ENCODE data around the gene FSTL3.

DNA sequence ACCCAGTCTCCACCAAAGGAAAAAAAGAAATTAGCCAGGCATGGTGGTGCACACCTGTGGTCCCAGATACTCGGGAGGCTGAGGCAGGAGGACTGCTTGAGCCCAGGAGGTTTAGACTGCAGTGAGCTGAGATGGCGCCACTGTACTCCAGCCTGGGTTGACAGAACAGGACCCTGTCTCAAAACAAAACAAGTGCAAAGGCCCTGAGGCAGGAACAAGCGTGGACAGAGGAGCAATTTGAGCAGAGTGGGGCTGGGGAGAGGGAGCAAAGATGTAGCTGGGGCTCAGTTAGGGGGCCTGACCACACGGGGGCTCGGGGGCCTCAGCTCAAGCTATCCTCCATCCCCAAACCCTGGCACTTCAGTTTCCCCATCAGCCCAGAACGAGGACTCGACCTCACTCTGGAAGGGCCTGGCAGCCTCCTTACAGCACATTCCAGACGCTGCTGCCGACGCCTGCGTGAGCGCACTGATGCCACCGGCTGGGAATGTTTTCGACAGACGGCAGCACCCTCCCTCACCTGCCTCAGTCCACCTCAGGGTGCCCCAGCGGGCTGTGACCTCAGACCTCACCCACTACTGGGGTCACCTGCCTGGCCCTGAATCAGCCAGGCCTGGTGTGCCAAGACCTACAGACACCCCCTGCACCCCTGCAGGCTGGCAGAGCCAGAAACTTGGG, 41.1 kb upstream of the FSTL3 start:
- TF ChIP-seq POLR2A (IDR thresholded peaks at IDR 0.05; ENCODE audit: low read length) (no peak), GATA1 (IDR thresholded peaks at IDR 0.05; ENCODE audit: low read depth, low read length) (no peak)

Data from erythroblast (primary cell).